ENCODE data around the gene GRIN1. TPM values are rescaled to one million over a fixed set of nuclear protein-coding genes. Genes with fewer than 3 reads are reported as not detected.

Gene GRIN1
- total and polyA plus RNA-seq, 2 of the 13 experiments (the other 11 are each of a cell fraction or from before 2014, with no cell fraction given): 0.13 TPM; not detected in 1

DNA sequence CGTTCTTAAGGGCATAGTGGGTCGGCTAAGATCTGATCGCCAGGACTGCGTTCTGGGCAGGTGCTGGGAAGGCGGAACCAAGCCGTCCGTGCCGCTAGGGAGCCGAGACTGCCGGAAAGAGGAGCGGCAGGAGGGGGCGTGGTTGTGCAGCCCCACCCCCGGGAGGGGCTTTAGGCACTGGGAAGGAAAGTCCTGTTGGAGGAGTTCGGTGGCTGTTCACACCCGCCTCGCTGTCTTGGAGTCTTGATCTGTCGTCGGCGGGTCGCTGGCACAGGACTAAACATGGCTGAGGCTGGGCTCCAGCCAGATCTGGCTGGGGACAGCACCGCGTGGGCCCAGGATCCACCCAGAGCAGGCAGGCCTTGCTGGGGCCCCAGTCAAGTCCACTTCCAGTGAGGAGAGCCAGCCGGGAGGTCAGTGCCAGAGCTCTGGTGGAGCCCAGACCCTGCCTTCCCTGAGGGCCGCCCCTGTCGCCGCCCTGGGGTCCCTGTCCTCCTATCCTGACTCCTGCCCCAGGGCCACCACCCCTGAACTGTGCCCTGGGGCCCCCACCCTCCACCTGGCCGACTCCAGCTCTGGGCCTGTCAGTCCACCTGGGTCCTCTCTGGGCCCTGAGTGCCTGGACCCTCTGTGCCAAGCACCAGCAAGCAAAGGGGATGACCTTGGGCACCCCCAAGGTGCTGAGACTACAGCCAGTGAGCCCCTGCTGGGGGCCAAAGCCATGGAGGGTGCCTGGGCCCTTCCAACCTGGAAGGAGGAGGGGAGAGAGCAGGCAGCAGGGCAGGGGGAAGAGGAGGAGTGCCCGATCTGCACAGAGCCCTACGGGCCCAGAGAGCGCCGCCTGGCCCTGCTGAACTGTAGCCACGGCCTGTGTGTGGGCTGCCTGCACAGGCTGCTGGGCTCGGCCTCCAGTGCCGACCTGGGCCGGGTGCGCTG is 78.6 kb downstream of the GRIN1 start (continued):
- TF ChIP-seq, protein P1, sequence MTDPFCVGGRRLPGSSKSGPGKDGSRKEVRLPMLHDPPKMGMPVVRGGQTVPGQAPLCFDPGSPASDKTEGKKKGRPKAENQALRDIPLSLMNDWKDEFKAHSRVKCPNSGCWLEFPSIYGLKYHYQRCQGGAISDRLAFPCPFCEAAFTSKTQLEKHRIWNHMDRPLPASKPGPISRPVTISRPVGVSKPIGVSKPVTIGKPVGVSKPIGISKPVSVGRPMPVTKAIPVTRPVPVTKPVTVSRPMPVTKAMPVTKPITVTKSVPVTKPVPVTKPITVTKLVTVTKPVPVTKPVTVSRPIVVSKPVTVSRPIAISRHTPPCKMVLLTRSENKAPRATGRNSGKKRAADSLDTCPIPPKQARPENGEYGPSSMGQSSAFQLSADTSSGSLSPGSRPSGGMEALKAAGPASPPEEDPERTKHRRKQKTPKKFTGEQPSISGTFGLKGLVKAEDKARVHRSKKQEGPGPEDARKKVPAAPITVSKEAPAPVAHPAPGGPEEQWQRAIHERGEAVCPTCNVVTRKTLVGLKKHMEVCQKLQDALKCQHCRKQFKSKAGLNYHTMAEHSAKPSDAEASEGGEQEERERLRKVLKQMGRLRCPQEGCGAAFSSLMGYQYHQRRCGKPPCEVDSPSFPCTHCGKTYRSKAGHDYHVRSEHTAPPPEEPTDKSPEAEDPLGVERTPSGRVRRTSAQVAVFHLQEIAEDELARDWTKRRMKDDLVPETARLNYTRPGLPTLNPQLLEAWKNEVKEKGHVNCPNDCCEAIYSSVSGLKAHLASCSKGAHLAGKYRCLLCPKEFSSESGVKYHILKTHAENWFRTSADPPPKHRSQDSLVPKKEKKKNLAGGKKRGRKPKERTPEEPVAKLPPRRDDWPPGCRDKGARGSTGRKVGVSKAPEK (CRISPR knock-in tag; IDR thresholded peaks at IDR 0.05; ENCODE audit: borderline replicate concordance): no peak
- TF ChIP-seq ZNF558 (CRISPR knock-in tag; IDR thresholded peaks at IDR 0.05; ENCODE audit: borderline replicate concordance) (0 out of 2 replicates have a peak, but pooled peaks have one; percentile 17), ZNF441 (CRISPR knock-in tag; IDR thresholded peaks at IDR 0.05; ENCODE audit: borderline replicate concordance) (no peak), ZNF33B (CRISPR knock-in tag; IDR thresholded peaks at IDR 0.05) (0 out of 2 replicates have a peak, but pooled peaks have one; percentile 36), ZNF264 (CRISPR knock-in tag; IDR thresholded peaks at IDR 0.05) (no peak), ZNF75D (CRISPR knock-in tag; IDR thresholded peaks at IDR 0.05; ENCODE audit: borderline replicate concordance) (no peak), SMC3 (IDR thresholded peaks at IDR 0.05; ENCODE audit: low read length) (no peak), ZC3H13 (CRISPR knock-in tag; IDR thresholded peaks at IDR 0.05) (peak; percentile 36), ZNF788 (CRISPR knock-in tag; IDR thresholded peaks at IDR 0.05; ENCODE audit: borderline replicate concordance) (peak; percentile 58; the same call in 1 of the 2 replicates), ZFP62 (CRISPR knock-in tag; IDR thresholded peaks at IDR 0.05) (no peak), YEATS2 (CRISPR knock-in tag; IDR thresholded peaks at IDR 0.05; ENCODE audit: borderline replicate concordance) (peak; percentile 4; the same call in 1 of the 2 replicates), PAWR (CRISPR knock-in tag; IDR thresholded peaks at IDR 0.05; ENCODE audit: borderline replicate concordance) (no peak), MAFF (IDR thresholded peaks at IDR 0.05; ENCODE audit: low read depth, low read length) (no peak), XRCC5 (optimal IDR thresholded peaks at IDR 0.05; ENCODE audit: low read length) (peak; percentile 69), ZNF749 (CRISPR knock-in tag; IDR thresholded peaks at IDR 0.05; ENCODE audit: borderline replicate concordance) (no peak)
- TF ChIP-seq, protein P2, sequence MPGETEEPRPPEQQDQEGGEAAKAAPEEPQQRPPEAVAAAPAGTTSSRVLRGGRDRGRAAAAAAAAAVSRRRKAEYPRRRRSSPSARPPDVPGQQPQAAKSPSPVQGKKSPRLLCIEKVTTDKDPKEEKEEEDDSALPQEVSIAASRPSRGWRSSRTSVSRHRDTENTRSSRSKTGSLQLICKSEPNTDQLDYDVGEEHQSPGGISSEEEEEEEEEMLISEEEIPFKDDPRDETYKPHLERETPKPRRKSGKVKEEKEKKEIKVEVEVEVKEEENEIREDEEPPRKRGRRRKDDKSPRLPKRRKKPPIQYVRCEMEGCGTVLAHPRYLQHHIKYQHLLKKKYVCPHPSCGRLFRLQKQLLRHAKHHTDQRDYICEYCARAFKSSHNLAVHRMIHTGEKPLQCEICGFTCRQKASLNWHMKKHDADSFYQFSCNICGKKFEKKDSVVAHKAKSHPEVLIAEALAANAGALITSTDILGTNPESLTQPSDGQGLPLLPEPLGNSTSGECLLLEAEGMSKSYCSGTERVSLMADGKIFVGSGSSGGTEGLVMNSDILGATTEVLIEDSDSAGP (CRISPR knock-in tag; IDR thresholded peaks at IDR 0.05; ENCODE audit: borderline replicate concordance): peak; percentile 71; the same call in 1 of the 2 replicates
- TF ChIP-seq, protein P3, sequence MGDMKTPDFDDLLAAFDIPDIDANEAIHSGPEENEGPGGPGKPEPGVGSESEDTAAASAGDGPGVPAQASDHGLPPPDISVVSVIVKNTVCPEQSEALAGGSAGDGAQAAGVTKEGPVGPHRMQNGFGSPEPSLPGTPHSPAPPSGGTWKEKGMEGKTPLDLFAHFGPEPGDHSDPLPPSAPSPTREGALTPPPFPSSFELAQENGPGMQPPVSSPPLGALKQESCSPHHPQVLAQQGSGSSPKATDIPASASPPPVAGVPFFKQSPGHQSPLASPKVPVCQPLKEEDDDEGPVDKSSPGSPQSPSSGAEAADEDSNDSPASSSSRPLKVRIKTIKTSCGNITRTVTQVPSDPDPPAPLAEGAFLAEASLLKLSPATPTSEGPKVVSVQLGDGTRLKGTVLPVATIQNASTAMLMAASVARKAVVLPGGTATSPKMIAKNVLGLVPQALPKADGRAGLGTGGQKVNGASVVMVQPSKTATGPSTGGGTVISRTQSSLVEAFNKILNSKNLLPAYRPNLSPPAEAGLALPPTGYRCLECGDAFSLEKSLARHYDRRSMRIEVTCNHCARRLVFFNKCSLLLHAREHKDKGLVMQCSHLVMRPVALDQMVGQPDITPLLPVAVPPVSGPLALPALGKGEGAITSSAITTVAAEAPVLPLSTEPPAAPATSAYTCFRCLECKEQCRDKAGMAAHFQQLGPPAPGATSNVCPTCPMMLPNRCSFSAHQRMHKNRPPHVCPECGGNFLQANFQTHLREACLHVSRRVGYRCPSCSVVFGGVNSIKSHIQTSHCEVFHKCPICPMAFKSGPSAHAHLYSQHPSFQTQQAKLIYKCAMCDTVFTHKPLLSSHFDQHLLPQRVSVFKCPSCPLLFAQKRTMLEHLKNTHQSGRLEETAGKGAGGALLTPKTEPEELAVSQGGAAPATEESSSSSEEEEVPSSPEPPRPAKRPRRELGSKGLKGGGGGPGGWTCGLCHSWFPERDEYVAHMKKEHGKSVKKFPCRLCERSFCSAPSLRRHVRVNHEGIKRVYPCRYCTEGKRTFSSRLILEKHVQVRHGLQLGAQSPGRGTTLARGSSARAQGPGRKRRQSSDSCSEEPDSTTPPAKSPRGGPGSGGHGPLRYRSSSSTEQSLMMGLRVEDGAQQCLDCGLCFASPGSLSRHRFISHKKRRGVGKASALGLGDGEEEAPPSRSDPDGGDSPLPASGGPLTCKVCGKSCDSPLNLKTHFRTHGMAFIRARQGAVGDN (CRISPR knock-in tag; IDR thresholded peaks at IDR 0.05): peak; percentile 67

Measured in HepG2 (cell line).